GM19467 (cell line): ENCODE results near the gene CMBL.
"Not testable (repeated sequence)": the region's sequence is repeated elsewhere in the genome, so short reads cannot be mapped to it uniquely, and the experiment has no call there.

Source experiments
- ATAC-seq: cut with Tn5 transposase; IDR thresholded peaks from one replicate; pipeline ENCODE4 v1.9.1; 2021; ENCODE audit warnings: mild to moderate bottlenecking, moderate library complexity; ENCODE audit not compliant: unreplicated experiment

CMBL gene

GRCh38 chr5:10262121-10262774 is 45.5 kb downstream of the CMBL start:
- no peak for ATAC-seq

GRCh38 chr5:10261065-10261464 is 46.6 kb downstream of the CMBL start:
- no peak for ATAC-seq

DNA sequence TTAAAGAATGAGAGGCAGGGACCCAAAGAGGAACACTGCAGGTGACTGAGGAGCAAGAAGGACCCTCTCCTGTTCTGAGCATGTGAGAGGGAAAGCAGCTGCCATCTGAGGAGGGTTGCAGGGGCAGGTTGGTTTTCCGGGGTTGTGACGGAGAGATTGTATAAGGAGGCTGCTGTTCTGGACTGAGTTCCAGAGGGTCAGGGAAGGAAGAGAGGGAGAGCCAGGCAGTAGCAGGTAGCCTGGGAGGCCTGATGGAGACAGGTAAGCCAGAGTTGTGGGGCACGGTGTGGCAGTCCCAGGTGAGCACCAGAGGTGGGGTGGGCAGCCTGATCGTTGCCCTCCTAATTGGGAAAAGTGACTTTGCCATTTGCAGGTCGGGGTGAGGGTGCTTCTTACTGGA is 47.8 kb downstream of the CMBL start:
- no peak for ATAC-seq

GRCh38 chr5:10257870-10258269 is 49.8 kb downstream of the CMBL start:
- ATAC-seq, result no peak

DNA sequence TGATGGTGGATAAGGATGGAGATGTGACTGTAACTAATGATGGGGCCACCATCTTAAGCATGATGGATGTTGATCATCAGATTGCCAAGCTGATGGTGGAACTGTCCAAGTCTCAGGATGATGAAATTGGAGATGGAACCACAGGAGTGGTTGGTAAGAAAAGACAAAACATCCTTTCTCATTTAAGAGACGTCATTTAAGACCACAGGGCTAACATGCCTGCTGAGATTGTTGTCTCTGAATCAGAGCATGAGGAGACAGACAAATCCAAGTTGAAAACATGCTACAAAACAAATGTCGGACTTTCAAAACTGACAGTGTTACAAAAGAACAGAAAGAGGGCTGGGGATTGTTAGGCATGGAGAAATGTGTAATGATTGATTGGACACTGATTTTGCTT is 53.0 kb downstream of the CMBL start:
- ATAC-seq, result no peak

GRCh38 chr5:10253390-10253789 is 54.3 kb downstream of the CMBL start:
- no peak for ATAC-seq

DNA sequence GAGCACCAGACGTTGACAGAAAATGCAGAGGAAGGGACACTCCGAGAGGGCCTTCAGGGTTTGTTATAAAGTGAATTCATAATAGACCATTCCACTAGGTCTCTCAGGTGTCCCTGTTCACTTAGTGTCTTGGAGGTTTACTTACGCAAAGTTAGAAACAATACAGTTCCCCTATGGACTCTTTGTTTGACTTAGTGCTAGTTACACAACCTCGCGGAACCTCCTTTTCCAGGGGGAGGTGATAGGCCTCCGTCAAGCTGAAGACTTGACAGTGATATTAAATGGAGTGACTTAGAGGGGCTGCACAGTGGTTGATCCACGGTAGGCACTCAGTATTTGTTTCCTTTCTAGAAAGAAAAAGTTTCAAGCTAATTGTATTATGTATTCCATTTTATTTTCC is 56.3 kb downstream of the CMBL start:
- ATAC-seq, result no peak

DNA sequence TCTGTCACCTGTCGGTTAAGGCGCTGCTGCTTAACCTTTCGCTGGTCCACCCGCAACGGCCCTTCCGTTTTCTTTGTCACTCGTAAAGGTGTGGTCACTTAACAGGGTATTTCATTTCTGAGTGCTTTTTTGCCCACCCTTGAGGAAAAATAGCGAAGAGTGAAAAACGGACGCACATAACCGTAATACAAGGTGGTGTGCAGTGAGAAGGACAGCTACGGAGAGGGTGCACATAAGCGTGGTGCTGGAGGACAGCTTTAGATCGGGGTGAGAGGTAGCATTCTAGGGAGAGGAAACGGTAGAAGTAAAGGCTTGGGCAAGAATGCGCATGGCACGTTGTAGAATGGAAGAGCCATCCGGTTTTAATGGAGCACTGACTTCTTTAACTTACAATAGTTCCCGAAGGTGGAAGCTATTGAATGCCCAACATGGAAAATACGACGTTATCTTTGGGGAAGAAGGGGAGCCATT is 56.9 kb downstream of the CMBL start:
- ATAC-seq, result peak; percentile 9

DNA sequence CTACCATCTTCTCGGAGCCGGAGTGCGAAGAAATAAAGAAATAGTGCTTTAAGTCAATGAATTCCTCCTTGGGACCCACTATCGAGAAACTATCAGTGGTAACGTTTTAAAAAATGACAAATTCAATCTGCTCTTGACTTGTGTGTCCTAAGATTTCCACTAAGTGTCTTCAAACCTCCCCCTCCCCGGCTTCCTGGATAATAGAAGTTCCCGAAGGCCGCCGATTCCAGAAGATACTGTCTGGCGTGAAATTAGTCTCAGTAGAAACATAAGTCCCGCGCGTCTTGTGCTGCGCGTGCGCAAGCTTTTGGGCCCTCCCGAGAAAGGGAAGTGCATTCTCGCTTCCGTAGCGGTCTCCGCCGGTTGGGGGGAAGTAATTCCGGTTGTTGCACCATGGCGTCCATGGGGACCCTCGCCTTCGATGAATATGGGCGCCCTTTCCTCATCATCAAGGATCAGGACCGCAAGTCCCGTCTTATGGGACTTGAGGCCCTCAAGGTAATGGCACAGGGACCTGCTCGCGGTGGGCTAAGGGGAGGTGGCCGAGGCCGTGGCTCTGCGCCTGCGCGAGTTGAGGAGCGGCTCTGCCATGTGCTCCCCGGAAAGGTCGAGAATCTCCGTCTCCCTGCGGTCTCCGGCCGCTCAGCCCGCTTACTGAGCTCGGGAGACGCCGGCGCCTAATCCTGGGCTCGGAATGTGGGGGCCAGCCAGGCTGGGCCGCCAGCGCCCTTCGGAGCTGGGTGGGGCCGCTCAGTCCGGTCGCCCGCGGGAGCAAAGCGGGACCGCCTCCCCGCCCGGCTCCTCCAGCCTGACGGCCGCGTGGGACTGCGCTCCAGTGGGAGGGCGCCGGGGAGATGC is 57.5 kb downstream of the CMBL start, which contains the start of gene CCT5:
CCT5 (plus strand) TSS at position 333 of the 858 bp plus-strand sequence; CDS start at position 394, 61 bp downstream.
- peak; percentile 76 for ATAC-seq

GRCh38 chr5:10248378-10249260 is 59.1 kb downstream of the CMBL start:
- no peak for ATAC-seq

DNA sequence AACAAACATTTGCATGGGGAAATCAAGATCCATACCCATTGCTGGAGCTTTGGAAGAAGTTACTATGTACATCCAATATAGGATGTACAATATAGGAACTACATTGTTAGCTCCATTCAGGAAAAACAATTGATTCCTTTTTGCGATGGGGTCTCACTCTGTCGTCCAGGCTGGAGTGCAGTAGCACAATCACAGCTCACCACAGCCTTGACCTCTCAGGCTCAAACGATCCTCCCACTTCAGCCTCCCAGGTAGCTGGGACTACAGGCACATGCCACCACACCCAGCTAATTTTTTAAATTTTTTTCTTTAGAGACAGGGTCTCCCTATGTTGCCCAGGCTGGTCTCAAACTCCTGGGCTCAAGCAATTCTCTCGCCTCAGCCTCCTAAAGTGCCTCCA is 60.5 kb downstream of the CMBL start:
- not testable (repeated sequence) for ATAC-seq

- no peak for ATAC-seq
These were observed 60.9 kb downstream of the CMBL start for GRCh38 chr5:10246761-10247160.

DNA sequence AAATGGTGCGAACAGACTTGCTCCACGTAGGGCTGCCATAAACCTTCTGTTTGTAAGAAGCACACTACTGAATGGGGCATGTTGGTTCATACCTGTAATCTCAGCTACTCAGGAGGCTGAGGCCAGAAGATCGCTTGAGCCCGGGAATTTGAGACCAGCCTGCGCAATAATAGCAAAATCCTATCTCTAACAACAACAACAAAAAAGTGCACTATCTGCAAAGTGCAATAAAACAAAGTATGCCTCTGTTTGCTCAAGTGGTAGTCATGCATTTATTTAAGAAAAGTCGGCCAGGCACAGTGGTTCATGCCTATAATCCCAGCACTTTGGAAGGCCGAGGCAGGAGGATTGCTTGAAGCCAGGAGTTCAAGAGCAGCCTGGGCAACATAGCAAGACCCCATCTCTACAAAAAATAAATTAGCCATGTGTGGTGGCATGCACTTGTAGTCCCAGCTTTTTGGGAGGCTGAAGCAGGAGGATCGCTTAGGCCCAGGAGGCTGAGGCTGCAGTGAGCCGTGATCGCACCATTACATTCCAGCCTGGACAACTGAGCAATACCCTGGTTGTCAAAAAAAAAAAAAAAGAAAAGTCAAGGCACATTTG is 63.3 kb downstream of the CMBL start:
- no peak for ATAC-seq

DNA sequence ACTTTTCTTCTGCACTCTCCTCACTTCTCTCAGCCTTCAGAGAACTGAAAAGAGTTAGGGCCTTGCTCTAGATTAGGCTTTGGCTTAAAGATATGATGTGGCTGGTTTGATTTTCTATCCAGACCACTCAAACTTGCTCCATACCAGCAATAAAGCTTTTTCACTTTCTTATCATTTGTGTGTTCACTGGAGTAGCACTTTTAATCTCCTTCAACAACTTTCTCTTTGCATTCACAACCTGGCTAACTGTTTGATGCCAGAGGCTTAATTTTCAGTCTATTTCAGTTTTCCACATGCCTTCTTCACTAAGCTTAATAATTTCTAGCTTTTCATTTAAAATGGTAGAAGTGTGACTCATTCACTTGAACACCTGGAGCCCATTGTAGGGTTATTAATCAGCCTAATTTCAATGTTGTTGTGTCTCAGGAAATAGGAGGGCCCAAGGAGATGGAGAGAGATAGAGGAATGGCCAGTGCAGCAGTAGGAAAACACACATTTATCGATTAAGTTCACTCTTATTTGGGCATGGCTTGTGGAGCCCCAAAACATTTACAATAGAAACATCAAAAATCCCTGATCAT is 64.0 kb downstream of the CMBL start:
- no peak for ATAC-seq

GRCh38 chr5:10235350-10235749 is 72.4 kb downstream of the CMBL start:
- no peak for ATAC-seq

DNA sequence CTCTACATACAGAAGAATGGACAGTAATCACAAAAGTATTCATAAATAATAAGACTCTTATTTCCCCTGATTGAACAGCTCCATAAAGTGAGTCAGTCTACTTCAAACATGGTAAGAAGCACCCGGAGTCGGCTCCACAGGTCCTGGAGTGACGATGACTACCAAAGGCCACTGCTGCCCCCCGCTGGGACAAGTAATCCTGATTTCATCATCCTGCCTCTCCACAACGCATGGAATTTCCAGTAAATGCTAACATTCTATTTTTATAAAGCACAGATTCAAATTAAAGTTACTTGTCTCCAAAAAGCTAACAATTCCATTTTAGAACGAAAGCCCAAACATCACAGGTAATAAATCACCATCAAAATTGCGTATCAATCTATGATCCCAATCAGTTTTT is 74.2 kb downstream of the CMBL start:
- no peak for ATAC-seq

- ATAC-seq, result no peak
These were observed 74.7 kb downstream of the CMBL start for GRCh38 chr5:10233011-10233410.

- ATAC-seq, result no peak
These were observed 75.3 kb downstream of the CMBL start for GRCh38 chr5:10232386-10232785.

DNA sequence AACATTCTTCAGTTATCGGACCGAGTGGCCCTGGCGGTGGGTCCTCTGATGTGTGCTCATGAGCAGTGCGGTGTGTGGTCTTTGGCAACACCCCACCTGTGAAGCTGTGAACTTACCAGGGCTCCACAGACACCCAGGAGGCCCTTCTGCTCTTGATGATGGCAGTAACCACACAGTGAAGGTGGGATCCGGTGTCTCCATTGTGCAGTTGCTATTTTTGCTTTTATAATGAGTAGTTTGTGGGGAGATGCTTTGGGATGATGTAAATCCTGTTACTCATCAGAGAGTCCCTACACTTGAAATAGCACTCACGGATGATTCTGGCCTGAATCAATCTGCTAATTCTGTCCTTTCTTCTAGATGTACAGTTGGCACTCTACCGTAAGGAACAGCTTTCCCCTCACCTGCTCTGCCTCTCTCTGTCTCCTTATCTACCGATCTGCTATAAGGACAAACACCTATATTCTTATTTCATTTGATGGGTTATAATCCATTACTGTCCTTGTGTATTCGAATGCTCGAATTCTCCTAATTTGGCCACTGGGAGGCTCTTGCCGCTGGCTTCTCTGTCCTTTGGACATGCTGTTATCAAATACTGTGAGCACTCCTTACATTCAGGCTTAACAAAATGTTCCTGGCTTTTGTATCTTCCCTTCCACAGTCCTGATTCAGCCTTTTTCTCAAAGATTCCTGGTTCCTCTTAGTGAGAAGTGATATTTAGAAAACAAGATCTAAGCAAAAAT is 78.2 kb downstream of the CMBL start:
- ATAC-seq, result no peak

GRCh38 chr5:10228288-10228687 is 79.4 kb downstream of the CMBL start:
- no peak for ATAC-seq
